Endothelial cell of umbilical vein (primary cell): ENCODE data around the gene MACROD2.

Experiments used
- EZH2 ChIP-seq: IDR thresholded peaks from 2 replicates; pipeline ENCODE4 v1.6.1; 2012; ENCODE audit warnings: borderline replicate concordance, low read depth, mild to moderate bottlenecking, moderate library complexity, low read length, inconsistent platforms; ENCODE audit not compliant: severe bottlenecking
- FOS ChIP-seq: IDR thresholded peaks from 2 replicates; pipeline ENCODE4 v1.6.1; 2011; ENCODE audit warnings: mild to moderate bottlenecking, low read length, moderate library complexity, borderline replicate concordance; ENCODE audit not compliant: insufficient read depth
- POLR2A ChIP-seq: IDR thresholded peaks from 2 replicates; pipeline ENCODE4 v1.6.1; 2012; ENCODE audit warnings: low read depth, mild to moderate bottlenecking, control low read depth, low read length
- POLR2AphosphoS5 ChIP-seq: IDR thresholded peaks from 2 replicates; pipeline ENCODE4 v1.6.1; 2012; ENCODE audit warnings: low read depth, mild to moderate bottlenecking, control low read depth, low read length, moderate library complexity; ENCODE audit not compliant: insufficient read depth
- TF ChIP-seq, protein P1 (sequence below), 2 donors: IDR thresholded peaks; 1 replicate in 1 of 2; 2 replicates in 1 of 2; pipeline ENCODE4 v1.5.1; 2011; ENCODE audit warnings: low read length in 2 of 2, mild to moderate bottlenecking in 2 of 2, moderate library complexity in 2 of 2, control low read depth in 1 of 2, inconsistent platforms in 1 of 2, low read depth in 1 of 2; ENCODE audit not compliant: insufficient read depth in 1 of 2; ENCODE audit errors: extremely low read depth in 1 of 2
- TF ChIP-seq, protein P2 (sequence below): IDR thresholded peaks from 2 replicates; pipeline ENCODE4 v1.6.1; 2011; ENCODE audit not compliant: insufficient read depth, insufficient read length

DNA sequence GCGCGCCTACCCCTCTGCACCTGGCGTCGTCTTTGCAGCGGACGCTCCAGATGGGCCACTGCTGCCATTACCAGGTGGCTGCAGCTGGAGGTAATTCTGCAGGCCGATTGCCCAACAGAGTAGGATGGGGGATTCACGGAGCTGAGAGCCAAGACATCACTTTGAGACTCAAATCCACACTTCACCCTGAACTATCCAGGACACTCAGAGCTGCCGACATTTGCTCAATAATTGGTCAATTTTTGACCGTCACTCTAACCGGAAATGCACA, 1037.0 kb downstream of the MACROD2 start:
- TF ChIP-seq, protein P1, sequence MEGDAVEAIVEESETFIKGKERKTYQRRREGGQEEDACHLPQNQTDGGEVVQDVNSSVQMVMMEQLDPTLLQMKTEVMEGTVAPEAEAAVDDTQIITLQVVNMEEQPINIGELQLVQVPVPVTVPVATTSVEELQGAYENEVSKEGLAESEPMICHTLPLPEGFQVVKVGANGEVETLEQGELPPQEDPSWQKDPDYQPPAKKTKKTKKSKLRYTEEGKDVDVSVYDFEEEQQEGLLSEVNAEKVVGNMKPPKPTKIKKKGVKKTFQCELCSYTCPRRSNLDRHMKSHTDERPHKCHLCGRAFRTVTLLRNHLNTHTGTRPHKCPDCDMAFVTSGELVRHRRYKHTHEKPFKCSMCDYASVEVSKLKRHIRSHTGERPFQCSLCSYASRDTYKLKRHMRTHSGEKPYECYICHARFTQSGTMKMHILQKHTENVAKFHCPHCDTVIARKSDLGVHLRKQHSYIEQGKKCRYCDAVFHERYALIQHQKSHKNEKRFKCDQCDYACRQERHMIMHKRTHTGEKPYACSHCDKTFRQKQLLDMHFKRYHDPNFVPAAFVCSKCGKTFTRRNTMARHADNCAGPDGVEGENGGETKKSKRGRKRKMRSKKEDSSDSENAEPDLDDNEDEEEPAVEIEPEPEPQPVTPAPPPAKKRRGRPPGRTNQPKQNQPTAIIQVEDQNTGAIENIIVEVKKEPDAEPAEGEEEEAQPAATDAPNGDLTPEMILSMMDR (IDR thresholded peaks at IDR 0.05; ENCODE audit: extremely low read depth in 1 of 2, insufficient read depth in 1 of 2, low read depth in 1 of 2, low read length in 2 of 2), result no peak
- TF ChIP-seq POLR2A (no peak), FOS (no peak), POLR2AphosphoS5 (no peak), EZH2 (no peak)
- TF ChIP-seq, protein P2, sequence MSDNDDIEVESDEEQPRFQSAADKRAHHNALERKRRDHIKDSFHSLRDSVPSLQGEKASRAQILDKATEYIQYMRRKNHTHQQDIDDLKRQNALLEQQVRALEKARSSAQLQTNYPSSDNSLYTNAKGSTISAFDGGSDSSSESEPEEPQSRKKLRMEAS, result no peak
